RPMI8226 (cell line): ENCODE results near the gene OPN1SW.

Experiments
- DNase-seq: peaks from one replicate; pipeline ENCODE4 v3.0.0-alpha.2; 2015

OPN1SW gene

DNA sequence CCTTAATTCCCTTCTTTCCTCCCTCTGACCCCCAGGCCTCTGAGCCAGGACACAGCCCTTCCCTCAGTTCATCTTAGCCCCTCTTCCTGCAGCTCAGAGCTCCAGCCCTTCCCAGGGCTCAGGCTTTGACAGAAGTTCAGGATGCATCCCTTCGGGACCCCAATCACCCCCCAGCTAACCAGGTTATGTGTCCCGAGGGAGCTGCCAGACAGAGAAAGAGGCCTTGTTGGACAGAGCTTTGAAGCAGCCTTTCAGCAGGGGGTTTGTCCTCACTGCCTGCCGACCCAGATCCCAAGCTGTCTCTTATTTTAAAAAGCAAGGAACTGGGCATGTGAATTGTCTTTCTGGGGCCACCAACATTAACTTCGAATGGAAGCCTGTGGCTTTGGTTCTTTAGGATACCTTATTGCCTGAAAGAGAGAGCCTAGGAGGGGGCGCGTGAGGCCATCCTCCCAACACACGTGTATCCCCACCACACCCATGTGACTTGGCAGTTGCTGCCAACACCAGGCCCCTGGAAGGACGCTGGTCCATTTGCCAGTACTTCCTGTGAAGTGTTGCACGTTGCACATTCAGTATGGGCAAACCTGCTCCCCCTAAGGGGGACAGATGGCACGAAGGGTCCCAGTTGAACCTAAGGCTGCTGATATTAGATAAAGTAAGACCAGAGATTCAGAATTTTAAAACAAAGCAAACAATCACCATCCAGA, 17.0 kb upstream of the OPN1SW start:
- no peak for DNase-seq

DNA sequence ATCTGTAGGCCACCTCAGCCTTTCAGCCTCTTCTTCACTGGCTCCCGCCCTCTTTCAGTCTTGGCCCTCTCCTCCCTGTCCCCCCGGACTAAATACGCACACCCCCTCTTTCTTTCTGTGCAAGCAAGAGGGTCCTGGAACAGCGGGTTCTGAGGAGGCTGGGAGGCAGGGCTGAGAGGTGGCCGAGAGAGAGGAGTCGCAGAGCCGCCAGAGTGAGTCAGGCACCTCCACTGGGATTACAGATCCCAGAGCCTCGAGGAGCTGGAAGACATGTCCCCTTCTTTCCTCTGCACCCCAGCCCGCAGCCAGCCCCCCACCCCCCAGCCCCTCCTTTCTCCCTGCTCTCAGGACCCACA, 16.4 kb upstream of the OPN1SW start:
- DNase-seq: no peak

DNA sequence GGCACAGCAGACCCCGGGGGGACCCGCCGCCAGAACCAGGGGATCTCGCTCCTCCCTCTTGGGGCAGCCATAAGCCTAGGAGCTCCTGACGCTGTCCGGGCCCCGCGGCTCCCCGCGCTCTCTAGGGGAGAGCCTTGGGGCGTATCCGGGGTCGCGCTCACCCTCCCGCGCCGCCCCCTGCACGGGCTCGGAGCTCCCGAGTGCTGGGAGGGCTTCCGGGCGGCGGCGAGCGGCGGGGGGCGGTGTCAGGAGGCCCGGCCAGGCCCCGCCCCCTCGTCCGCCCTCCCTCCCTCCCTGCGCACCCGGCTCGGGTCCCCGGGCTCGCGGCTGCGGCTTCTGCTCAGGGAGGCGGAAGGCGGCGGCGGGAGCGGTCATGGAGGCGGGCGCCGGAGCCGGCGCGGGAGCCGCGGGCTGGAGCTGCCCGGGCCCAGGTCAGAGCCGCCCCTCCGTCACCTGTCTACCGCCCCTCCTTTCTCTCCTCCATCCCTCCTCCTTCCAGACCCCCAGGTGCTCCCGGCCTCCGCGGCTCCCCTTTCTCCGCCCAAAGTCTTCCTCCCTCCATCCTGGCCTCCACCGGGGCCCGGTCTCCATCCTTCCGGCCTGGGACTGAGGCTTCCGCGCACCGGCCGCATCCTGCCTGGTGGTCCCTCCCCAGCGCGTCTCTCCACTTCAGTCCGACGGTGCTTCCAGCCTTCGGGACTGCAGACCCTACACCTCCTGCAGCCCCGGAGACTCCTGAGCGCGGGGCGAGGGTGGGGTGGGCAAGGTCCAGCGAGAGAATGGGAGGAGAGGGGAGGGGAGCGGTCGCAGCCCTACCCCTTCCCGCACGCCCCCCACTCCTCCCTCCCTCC, 15.8 kb upstream of the OPN1SW start, which contains the start of gene CCDC136:
Gene CCDC136 (plus strand): TSS at position 848 of the 851 bp plus-strand sequence. CDS start 444 bp downstream, outside the sequence.
- peak; percentile 87 for DNase-seq

DNA sequence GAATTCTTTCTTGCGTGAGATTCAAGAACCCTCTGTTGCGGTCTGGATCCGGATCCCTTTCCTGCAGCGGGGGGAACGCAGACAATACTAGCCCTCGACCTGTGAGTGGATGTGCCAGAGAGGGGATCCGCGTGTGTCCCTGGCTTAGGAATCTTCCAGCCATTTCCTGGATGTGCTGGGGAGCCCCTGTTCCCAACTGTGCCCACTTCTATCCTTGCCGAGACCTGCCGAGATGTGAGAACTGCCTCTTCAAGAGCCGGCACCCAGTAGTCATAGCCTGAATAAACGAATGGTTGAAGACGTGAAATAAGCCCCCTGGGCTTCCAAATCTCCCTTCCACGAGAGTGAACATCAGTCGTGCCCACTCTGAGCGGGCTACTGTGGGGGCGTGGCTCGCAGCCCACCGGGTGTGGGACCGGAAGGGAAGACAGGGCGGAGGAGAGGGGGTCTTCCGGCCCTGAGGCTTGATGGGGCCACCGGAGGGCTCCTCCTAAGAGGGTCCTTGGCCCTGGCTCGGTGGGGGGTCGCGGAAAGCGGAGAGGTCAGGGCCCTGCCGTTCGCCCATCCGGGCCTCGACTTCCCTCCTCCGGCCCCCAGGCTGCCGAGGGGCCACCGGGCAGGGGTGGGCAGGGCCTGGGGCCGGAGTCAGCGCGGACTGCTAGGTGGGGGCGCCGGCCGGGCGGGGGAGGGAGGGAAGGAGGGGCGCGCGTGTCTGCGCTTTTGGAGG, 14.9 kb upstream of the OPN1SW start:
- no peak for DNase-seq

DNA sequence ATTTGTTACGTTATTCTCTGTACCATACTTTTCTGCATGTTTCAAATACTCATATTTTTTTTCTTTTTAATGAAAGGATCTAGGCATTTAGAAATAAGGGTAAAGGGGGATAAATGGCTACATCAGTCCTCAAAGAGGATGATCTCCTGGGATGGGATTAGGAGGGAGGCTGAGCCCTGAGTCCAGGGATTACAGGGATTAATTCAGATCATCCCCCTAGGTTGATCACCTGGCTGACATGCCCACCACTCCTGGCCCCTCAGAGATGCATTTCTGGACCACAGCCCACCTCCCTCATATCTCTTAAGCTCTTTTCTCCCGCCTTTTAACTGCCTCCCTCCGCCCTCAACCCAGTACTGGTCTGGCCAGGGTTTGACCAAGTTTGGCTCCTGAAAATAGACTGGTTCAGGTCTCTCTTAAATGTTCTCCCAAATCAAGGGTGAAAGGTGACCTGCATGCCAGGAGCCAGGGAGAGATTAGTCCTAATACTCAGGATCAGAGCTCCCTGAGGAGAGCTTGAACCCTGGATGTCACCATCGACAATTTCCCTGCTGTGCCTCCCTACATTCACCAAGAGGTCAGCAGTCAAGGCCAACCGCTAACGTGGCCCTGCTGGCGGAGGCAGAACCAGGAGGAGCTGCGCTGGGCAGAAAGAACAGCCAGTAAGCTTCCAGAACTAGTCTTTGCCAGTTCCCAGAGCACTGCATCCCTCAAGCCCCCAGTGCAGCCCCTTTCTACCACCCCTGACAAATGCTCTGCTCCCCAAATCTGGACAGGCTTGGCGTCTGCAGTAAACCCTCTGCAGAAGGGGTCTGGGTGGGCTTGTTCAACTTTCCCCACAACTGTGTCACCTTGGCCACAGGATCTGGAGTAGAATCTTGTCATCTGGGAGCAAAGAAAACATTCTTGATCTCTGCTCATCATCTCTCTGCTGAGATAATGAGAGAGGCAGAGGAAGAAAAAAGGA, 13.1 kb upstream of the OPN1SW start:
- no peak for DNase-seq

DNA sequence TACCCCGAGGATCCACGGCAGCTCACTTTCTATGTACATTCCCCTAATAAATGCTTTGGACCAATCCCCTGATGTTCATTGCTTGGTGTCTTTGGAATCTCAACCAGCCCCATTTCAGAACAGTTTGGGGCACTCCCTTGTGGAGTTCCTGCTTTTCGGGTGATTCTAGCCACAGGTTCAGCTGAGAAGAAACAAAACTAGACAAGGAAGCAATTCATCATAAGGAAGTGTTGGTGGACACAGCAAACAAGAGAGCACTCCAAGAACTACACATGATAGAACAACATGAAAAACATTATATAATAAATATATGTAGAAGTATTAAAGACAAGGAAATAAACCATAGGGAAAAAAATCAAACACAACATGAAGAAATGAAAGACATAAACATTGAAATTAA, 10.1 kb upstream of the OPN1SW start:
- DNase-seq: no peak

DNA sequence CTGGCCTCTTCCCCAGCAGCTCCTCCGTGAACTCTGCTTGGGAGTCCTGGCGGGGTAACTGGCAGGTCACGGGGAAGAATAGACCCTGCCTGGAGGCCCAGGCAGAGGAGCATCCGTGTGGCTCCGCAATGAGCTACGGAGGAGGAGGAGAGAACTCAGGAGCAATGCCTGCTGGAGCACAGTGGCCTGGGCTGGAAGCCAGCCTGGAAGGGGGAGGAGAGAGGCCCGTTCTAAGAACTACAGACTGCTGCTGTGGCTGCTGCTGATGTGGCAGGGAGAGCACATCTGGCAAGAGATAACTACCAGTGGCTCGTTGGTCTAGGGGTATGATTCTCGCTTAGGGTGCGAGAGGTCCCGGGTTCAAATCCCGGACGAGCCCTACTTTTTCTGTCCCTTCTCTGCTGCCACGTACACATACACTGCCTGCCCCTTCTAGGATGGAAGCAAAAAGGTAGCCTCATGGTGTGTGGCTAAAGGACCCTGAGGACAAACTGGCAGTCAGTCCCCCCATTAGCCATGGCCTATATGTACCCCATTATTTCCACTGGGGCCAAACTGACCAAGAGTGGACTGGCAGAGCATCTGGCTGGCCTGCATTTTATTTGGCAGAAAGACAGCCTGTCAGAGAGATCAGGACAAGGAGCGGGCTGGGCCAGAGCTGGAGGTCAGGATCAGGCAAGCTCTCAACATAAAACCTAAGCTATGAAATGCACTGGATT, 7.7 kb upstream of the OPN1SW start:
- peak; percentile 83 for DNase-seq

DNA sequence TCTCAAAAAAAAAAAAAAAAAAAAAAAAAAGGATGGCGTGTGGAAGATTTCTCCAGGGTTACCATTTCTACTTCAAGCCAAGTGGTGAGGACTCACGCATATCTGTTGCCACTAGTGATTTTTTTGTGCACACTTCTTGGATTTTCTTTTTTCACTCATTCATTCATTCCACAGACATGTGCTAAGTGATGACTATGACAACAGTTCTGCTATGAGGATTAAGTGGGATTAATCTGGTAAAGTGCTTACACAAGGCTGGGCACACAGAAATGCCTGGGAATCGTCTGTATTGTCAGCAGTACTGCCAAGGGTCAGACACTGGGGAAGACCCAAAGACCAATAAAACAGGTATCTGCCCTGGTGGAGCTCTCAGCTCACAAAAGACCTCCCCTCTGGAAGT, 6.3 kb upstream of the OPN1SW start:
- no peak for DNase-seq

- no peak for DNase-seq
Measured at GRCh38 chr7:128781126-128781525, 5.5 kb upstream of the OPN1SW start.

- DNase-seq: no peak
Measured at GRCh38 chr7:128778946-128779345, 3.4 kb upstream of the OPN1SW start.

DNA sequence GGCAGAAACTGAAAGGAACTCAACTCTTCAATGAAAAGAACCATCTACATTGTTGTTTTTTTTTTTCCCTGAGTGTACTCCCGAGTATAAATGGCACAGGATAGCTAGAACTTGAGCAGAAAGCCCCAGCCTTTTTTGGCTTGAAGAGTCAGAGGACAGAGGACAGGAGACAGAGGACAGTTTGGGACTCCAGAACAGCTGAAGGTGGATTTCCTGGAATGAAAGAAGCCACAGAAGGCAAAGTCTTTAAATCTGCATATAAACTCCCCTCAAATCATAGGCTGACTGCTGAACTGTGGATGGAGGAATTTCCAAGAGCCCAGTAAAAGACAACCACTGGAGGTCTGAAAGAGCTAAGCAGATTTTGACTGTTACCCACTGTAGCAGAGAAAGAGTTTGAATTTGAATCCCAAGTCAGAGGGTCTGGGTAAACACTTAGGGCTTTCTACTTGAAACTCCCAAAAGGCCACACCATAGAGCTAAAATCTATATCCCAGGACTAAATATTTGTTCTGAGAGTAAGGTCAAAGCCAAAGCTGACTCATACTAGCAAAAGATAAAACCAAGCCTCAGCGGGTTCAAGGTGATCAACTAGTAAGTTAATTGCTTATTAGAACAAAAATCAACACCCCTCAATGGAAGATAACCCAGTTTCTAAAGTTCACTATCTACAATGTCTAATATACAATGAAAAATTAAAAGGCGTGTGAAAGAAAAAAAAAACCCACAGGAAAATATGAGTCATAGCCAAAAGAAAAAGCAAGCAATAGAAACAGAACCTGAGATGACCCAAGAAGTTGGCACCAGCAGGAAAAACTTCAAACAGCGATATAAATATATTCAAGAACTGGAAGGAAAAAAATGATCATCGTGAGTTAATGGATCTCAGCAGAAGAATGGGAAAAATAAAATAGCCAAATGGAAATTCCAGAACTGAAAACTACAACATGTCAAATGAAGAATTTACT, 1.8 kb upstream of the OPN1SW start:
- no peak for DNase-seq

DNA sequence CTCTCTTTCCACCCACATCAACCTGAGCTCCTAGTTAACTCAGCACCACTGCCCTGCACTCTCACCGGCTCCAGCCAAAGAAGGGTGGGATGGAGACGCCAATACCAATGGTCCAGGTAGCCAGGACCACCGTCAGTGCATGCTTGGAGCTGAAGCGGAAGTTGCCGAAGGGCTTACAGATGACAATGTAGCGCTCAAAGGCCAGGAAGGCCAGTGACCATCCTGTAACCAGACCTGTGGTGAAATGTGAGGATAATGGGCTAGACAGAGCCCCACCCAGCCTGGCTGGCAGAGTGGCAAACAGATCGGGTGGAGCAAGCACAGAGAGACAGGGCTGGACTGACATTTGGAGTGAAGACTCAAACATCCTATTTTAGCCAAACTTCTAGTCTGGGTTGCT, 673 bp downstream of the OPN1SW start:
- no peak for DNase-seq

GRCh38 chr7:128774029-128774689, 1.4 kb downstream of the OPN1SW start:
- no peak for DNase-seq

GRCh38 chr7:128773604-128774003, 2.0 kb downstream of the OPN1SW start:
- no peak for DNase-seq

DNA sequence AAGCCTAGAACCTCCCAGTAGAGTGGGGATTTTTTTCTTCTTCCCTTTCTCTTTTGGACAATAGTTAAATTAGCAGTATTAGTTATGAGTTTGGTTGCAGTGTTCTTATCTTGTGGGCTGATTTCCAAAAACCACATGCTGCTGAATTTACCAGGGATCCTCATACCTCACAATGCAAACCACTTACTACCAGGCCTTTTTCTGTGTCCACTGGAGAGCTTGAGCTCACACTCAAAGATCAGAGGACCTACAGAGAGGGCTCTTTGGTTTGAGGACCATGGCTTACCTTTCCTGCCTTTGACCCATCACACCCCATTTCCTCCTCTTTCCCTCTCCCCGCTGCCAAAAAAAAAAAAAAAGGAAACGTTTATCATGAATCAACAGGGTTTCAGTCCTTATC, 5.4 kb downstream of the OPN1SW start:
- no peak for DNase-seq

DNA sequence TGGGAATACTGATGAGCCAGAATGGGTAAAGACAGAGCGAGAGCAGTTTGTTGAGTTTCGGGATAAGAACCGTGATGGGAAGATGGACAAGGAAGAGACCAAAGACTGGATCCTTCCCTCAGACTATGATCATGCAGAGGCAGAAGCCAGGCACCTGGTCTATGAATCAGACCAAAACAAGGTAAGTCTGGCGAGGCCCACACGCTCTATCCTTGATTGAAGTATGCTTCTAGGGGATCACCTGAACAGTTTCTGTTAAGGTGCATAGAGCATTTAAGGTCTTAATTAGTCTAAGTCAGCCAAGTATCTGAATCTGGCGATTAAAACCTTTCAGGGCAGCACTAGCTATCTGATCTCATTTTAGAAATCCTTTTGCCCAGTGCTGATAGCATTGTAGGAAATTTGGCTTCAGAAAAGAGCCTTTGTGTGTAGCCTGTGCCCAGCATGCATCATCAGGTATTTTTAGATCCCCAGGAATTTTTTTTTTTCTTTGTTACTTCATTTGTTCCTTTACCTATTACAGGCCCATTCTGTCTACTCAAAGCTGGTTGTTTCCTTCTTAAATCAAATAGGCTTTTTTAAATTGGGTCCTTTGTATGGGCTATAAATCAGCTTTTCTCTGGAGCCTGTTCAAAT, 8.0 kb downstream of the OPN1SW start:
- DNase-seq: no peak

DNA sequence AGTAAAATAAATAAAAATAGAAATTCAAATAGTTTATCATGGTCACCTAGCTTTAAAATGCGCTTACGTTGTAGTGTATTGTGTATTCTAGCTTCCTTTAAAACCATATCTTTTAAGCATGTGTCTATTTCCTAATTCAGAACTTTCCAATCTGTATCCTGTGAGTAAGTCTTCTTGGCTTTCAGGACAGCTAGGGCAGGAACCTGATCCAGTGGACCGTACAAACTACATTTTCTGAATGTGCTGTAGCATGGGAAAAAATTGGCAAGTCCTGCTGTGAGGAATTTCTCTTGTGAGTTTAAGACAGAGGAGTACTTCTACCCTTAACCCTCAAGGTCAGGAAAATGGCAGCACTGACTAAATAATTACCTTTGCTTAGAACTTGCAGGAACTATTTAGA, 12.1 kb downstream of the OPN1SW start:
- DNase-seq: no peak

- no peak for DNase-seq
Measured at GRCh38 chr7:128759242-128759641, 16.4 kb downstream of the OPN1SW start.

- no peak for DNase-seq
Measured at GRCh38 chr7:128758553-128758952, 17.0 kb downstream of the OPN1SW start.
